ENCODE data around the gene BHMT.

GRCh38 chr5:79120221-79120620, 8.6 kb downstream of the BHMT start:
- no peak for TF ChIP-seq POLR2A (IDR thresholded peaks at IDR 0.05)
- TF ChIP-seq CTCF (IDR thresholded peaks at IDR 0.05): no peak
